WTC11 (cell line): Measurements from ENCODE around the gene MYBL2. TPM values are rescaled to one million over a fixed set of nuclear protein-coding genes. Genes with fewer than 3 reads are reported as not detected.

Experiments
- ATAC-seq: fragments of 200-7000 bp; cut with Tn5 transposase; 2 replicates; pipeline ENCODE4 v1.10.0; 2021; ENCODE audit warnings: mild to moderate bottlenecking, moderate library complexity
- CTCF ChIA-PET: fragments of 300-600 bp; sonication (Branson Sonifier 250); formaldehyde crosslinking; loops from one replicate; lab custom pipeline; 2021; ENCODE audit warnings: antibody characterized with exemption; lab: Charles Lee
- POLR2A ChIA-PET: fragments of 350-600 bp; sonication (Branson Sonifier 250); formaldehyde crosslinking; loops from one replicate; lab custom pipeline; 2021; ENCODE audit warnings: antibody characterized with exemption; lab: Charles Lee
- DNase-seq: peaks from one replicate; pipeline ENCODE4 v3.0.0; 2021; ENCODE audit warnings: low spot score
- H3K27ac Mint-ChIP-seq: 2 replicates; pipeline ENCODE4 v1.8.0; 2021; ENCODE audit warnings: mixed read lengths
- H3K27me3 Mint-ChIP-seq: 2 replicates; pipeline ENCODE4 v1.8.0; 2021; ENCODE audit warnings: low read depth, mild to moderate bottlenecking, moderate library complexity, mixed read lengths
- H3K36me3 Mint-ChIP-seq: 2 replicates; pipeline ENCODE4 v1.8.0; 2021; ENCODE audit warnings: mixed read lengths
- H3K4me1 Mint-ChIP-seq: 2 replicates; pipeline ENCODE4 v1.8.0; 2022; ENCODE audit warnings: mixed read lengths
- H3K4me3 Mint-ChIP-seq: 2 replicates; pipeline ENCODE4 v1.8.0; 2021; ENCODE audit warnings: mild to moderate bottlenecking, moderate library complexity, mixed read lengths
- H3K9me3 Mint-ChIP-seq: 2 replicates; pipeline ENCODE4 v1.8.0; 2021; ENCODE audit warnings: mixed read lengths
- ATF3 ChIP-seq: sonication (generic); formaldehyde crosslinking; conservative IDR thresholded peaks from 2 replicates; pipeline ENCODE4 v1.8.1; 2022; ENCODE audit warnings: mild to moderate bottlenecking, missing genetic modification reagents
- CBFB ChIP-seq: sonication (generic); formaldehyde crosslinking; IDR thresholded peaks from 2 replicates; pipeline ENCODE4 v1.8.1; 2022; ENCODE audit warnings: mild to moderate bottlenecking, low read depth, missing genetic modification reagents
- CDX4 ChIP-seq: fragments of 250-450 bp; sonication (Bioruptor Pico); IDR thresholded peaks from 2 replicates; pipeline ENCODE4 v1.9.0; 2021; ENCODE audit warnings: moderate library complexity, mild to moderate bottlenecking, inconsistent platforms, borderline replicate concordance
- CREB1 ChIP-seq: sonication (generic); formaldehyde crosslinking; IDR thresholded peaks from 2 replicates; pipeline ENCODE4 v1.8.0; 2023; ENCODE audit warnings: mild to moderate bottlenecking, missing genetic modification reagents
- E2F5 ChIP-seq: sonication (generic); formaldehyde crosslinking; IDR thresholded peaks from 2 replicates; pipeline ENCODE4 v1.8.1; 2022; ENCODE audit warnings: mild to moderate bottlenecking, moderate library complexity, missing genetic modification reagents
- ELF4 ChIP-seq: sonication (generic); formaldehyde crosslinking; IDR thresholded peaks from 2 replicates; pipeline ENCODE4 v1.8.1; 2022; ENCODE audit warnings: low read depth, mild to moderate bottlenecking, moderate library complexity, missing genetic modification reagents
- EMX1 ChIP-seq: fragments of 250-450 bp; sonication (Bioruptor Pico); IDR thresholded peaks from 2 replicates; pipeline ENCODE4 v1.8.0; 2021; ENCODE audit warnings: mild to moderate bottlenecking
- ETV6 ChIP-seq: sonication (generic); formaldehyde crosslinking; IDR thresholded peaks from 2 replicates; pipeline ENCODE4 v1.8.1; 2022; ENCODE audit warnings: mild to moderate bottlenecking, missing genetic modification reagents
- HMGA2 ChIP-seq: fragments of 250-450 bp; sonication (Bioruptor Pico); IDR thresholded peaks from 2 replicates; pipeline ENCODE4 v1.4.0; 2021; ENCODE audit warnings: mild to moderate bottlenecking, moderate library complexity
- PRRX2 ChIP-seq: fragments of 250-450 bp; sonication (Bioruptor Pico); IDR thresholded peaks from 2 replicates; pipeline ENCODE4 v1.8.0; 2021; ENCODE audit warnings: mild to moderate bottlenecking
- TCF7 ChIP-seq: sonication (generic); formaldehyde crosslinking; IDR thresholded peaks from 2 replicates; pipeline ENCODE4 v1.8.0; 2022; ENCODE audit warnings: mild to moderate bottlenecking, low read depth, missing genetic modification reagents, moderate library complexity
- ZBTB21 ChIP-seq: sonication (generic); formaldehyde crosslinking; IDR thresholded peaks from 2 replicates; pipeline ENCODE4 v1.8.1; 2023; ENCODE audit warnings: mild to moderate bottlenecking, missing genetic modification reagents, borderline replicate concordance
- ZMAT4 ChIP-seq: fragments of 250-450 bp; sonication (Bioruptor Pico); IDR thresholded peaks from 2 replicates; pipeline ENCODE4 v1.9.0; 2021; ENCODE audit warnings: mild to moderate bottlenecking
- ZNF263 ChIP-seq: sonication (generic); formaldehyde crosslinking; IDR thresholded peaks from 2 replicates; pipeline ENCODE4 v1.8.1; 2022; ENCODE audit warnings: low read depth, mild to moderate bottlenecking, moderate library complexity, missing genetic modification reagents
- ZNF317 ChIP-seq: sonication (generic); formaldehyde crosslinking; IDR thresholded peaks from 2 replicates; pipeline ENCODE4 v1.8.1; 2023; ENCODE audit warnings: low read depth, mild to moderate bottlenecking, moderate library complexity, missing genetic modification reagents, borderline replicate concordance
- ZNF396 ChIP-seq: fragments of 250-450 bp; sonication (Bioruptor Pico); IDR thresholded peaks from 2 replicates; pipeline ENCODE4 v1.8.0; 2021; ENCODE audit warnings: mild to moderate bottlenecking, moderate library complexity, borderline replicate concordance
- ZNF416 ChIP-seq: fragments of 250-450 bp; sonication (Bioruptor Pico); IDR thresholded peaks from 2 replicates; pipeline ENCODE4 v1.9.0; 2021; ENCODE audit warnings: mild to moderate bottlenecking, inconsistent platforms
- ZNF532 ChIP-seq: fragments of 250-450 bp; sonication (Bioruptor Pico); IDR thresholded peaks from 2 replicates; pipeline ENCODE4 v1.9.0; 2021; ENCODE audit warnings: mild to moderate bottlenecking, borderline replicate concordance
- ZNF671 ChIP-seq: fragments of 250-450 bp; sonication (Bioruptor Pico); IDR thresholded peaks from 2 replicates; pipeline ENCODE4 v1.8.0; 2021; ENCODE audit warnings: mild to moderate bottlenecking
- total RNA-seq: library from RNA; stranded (reverse); gene quantifications from 3 replicates; pipeline ENCODE4 v1.2.3, GENCODE V29; 2021
- TF ChIP-seq, protein P1 (sequence below): sonication (generic); formaldehyde crosslinking; IDR thresholded peaks from 2 replicates; pipeline ENCODE4 v1.8.1; 2022; ENCODE audit warnings: missing genetic modification reagents, borderline replicate concordance
- TF ChIP-seq, protein P2 (sequence below): fragments of 250-450 bp; sonication (Bioruptor Pico); IDR thresholded peaks from 2 replicates; pipeline ENCODE4 v1.9.0; 2021; ENCODE audit warnings: mild to moderate bottlenecking
- TF ChIP-seq, protein P3 (sequence below): sonication (generic); formaldehyde crosslinking; IDR thresholded peaks from 2 replicates; pipeline ENCODE4 v1.8.1; 2023; ENCODE audit warnings: mild to moderate bottlenecking, missing genetic modification reagents

Gene MYBL2
- total RNA-seq, 1 experiment from 2014 or later: 166 TPM

DNA sequence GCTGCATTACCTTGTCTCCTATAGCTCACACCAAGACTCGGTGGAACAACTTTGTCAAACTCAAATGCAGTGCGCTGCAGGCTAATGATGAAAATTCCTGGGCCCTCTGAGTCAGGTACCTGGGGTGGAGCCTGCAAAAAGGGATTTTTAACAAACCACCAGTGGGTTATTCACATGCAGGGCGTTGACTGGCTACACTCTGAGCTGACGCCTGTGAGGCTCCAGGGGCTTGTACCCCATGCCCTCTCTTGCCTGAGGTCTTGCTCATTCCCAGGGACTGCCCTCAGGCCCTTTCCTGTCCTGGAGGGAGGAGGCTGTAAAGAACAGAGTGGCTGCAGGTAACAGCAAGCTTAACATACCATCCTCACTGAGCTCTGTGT, 50.7 kb downstream of the MYBL2 start:
- POLR2A ChIA-PET: no interaction called here
- ATAC-seq: no peak
- no peak overlapping the region for H3K4me3 Mint-ChIP-seq
- no peak overlapping the region for H3K27ac Mint-ChIP-seq
- CTCF ChIA-PET: no interaction called here
- H3K27me3 Mint-ChIP-seq: no peaks in the 10 kb centered on the region
- no peak for DNase-seq
- H3K4me1 Mint-ChIP-seq: peaks cover 14% of the 10 kb centered on the region
- peaks cover 19% of the 10 kb centered on the region for H3K36me3 Mint-ChIP-seq
- H3K9me3 Mint-ChIP-seq: peaks cover 8% of the 10 kb centered on the region
- no peak for TF ChIP-seq ATF3
- no peak for TF ChIP-seq ZNF396 (CRISPR knock-in tag)
- no peak for TF ChIP-seq ZMAT4 (CRISPR knock-in tag)
- no peak for TF ChIP-seq ZNF263
- no peak for TF ChIP-seq HMGA2
- no peak for TF ChIP-seq ZBTB21 (CRISPR knock-in tag)
- TF ChIP-seq PRRX2 (CRISPR knock-in tag): no peak
- no peak for TF ChIP-seq TCF7 (CRISPR knock-in tag)
- no peak for TF ChIP-seq ZNF671 (CRISPR knock-in tag)
- no peak for TF ChIP-seq ELF4
- TF ChIP-seq E2F5 (CRISPR knock-in tag): no peak
- TF ChIP-seq ZNF317 (CRISPR knock-in tag): no peak
- no peak for TF ChIP-seq CDX4 (CRISPR knock-in tag)
- TF ChIP-seq EMX1 (CRISPR knock-in tag): no peak
- TF ChIP-seq CREB1 (CRISPR knock-in tag): no peak
- no peak for TF ChIP-seq CBFB (CRISPR knock-in tag)
- TF ChIP-seq, protein P1, sequence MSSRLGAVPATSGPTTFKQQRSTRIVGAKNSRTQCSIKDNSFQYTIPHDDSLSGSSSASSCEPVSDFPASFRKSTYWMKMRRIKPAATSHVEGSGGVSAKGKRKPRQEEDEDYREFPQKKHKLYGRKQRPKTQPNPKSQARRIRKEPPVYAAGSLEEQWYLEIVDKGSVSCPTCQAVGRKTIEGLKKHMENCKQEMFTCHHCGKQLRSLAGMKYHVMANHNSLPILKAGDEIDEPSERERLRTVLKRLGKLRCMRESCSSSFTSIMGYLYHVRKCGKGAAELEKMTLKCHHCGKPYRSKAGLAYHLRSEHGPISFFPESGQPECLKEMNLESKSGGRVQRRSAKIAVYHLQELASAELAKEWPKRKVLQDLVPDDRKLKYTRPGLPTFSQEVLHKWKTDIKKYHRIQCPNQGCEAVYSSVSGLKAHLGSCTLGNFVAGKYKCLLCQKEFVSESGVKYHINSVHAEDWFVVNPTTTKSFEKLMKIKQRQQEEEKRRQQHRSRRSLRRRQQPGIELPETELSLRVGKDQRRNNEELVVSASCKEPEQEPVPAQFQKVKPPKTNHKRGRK: no peak

DNA sequence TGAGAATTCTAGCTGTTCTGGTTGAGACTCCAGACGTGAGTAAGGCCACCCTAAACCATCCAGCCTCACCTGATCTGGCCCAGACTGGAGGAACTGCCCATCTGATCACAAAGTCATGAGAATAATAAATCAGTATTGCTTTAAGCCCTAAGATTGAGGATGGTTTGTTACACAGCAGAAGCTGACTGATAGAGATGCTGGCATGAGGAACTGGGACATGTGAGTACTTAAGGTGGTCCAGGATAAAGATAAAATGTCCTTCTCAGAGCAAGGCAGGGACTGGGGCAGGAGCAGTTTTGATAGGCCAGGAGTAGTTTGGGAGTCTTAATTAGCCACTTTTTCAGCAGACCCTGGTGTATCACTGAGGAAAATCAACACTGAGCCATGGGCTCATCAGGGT, 53.1 kb downstream of the MYBL2 start:
- ChIA-PET CTCF (interaction anchor here (1.3 kb wide), 1 partner anchor 361 kb away, joined by 3 read pairs; no protein-coding TSS in a partner anchor), POLR2A (no interaction called here)
- Mint-ChIP-seq H3K9me3 (peaks cover 8% of the 10 kb centered on the region), H3K4me3 (no peak overlapping the region), H3K27me3 (no peaks in the 10 kb centered on the region), H3K27ac (no peak overlapping the region), H3K4me1 (peaks cover 14% of the 10 kb centered on the region), H3K36me3 (peaks cover 10% of the 10 kb centered on the region)
- ATAC-seq: no peak
- TF ChIP-seq ZNF416 (no peak), ZBTB21 (CRISPR knock-in tag) (no peak), ETV6 (CRISPR knock-in tag) (no peak), EMX1 (CRISPR knock-in tag) (no peak), ATF3 (no peak), PRRX2 (CRISPR knock-in tag) (no peak), ZNF532 (CRISPR knock-in tag) (no peak)
- TF ChIP-seq, protein P2, sequence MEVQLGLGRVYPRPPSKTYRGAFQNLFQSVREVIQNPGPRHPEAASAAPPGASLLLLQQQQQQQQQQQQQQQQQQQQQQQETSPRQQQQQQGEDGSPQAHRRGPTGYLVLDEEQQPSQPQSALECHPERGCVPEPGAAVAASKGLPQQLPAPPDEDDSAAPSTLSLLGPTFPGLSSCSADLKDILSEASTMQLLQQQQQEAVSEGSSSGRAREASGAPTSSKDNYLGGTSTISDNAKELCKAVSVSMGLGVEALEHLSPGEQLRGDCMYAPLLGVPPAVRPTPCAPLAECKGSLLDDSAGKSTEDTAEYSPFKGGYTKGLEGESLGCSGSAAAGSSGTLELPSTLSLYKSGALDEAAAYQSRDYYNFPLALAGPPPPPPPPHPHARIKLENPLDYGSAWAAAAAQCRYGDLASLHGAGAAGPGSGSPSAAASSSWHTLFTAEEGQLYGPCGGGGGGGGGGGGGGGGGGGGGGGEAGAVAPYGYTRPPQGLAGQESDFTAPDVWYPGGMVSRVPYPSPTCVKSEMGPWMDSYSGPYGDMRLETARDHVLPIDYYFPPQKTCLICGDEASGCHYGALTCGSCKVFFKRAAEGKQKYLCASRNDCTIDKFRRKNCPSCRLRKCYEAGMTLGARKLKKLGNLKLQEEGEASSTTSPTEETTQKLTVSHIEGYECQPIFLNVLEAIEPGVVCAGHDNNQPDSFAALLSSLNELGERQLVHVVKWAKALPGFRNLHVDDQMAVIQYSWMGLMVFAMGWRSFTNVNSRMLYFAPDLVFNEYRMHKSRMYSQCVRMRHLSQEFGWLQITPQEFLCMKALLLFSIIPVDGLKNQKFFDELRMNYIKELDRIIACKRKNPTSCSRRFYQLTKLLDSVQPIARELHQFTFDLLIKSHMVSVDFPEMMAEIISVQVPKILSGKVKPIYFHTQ (CRISPR knock-in tag): no peak
- TF ChIP-seq, protein P3, sequence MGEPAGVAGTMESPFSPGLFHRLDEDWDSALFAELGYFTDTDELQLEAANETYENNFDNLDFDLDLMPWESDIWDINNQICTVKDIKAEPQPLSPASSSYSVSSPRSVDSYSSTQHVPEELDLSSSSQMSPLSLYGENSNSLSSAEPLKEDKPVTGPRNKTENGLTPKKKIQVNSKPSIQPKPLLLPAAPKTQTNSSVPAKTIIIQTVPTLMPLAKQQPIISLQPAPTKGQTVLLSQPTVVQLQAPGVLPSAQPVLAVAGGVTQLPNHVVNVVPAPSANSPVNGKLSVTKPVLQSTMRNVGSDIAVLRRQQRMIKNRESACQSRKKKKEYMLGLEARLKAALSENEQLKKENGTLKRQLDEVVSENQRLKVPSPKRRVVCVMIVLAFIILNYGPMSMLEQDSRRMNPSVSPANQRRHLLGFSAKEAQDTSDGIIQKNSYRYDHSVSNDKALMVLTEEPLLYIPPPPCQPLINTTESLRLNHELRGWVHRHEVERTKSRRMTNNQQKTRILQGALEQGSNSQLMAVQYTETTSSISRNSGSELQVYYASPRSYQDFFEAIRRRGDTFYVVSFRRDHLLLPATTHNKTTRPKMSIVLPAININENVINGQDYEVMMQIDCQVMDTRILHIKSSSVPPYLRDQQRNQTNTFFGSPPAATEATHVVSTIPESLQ (CRISPR knock-in tag): no peak
- TF ChIP-seq, all 79 proteins: peak for 0
- no peak for DNase-seq
